HG03025 (cell line): ENCODE measurements around the gene CALR.
"Not testable (repeated sequence)": the region's sequence is repeated elsewhere in the genome, so short reads cannot be mapped to it uniquely, and the experiment has no call there.

Experiments
- ATAC-seq: cut with Tn5 transposase; IDR thresholded peaks from one replicate; pipeline ENCODE4 v1.9.1; 2021; ENCODE audit warnings: mild to moderate bottlenecking, moderate library complexity; ENCODE audit not compliant: unreplicated experiment, low FRiP score

Gene CALR

GRCh38 chr19:12937927-12938778, at the start of gene CALR:
CALR (plus strand) TSS chr19:12938609; CDS start chr19:12938680, 71 bp downstream.
- peak; percentile 82 for ATAC-seq

- not testable (repeated sequence) for ATAC-seq
Measured at GRCh38 chr19:12890299-12890786, 48.1 kb upstream of the CALR start.

- peak; percentile 93 for ATAC-seq
Measured at GRCh38 chr19:12890787-12891552, 47.4 kb upstream of the CALR start, which contains the start of gene GCDH. GCDH (plus strand) TSS chr19:12891160; CDS start chr19:12891305, 145 bp downstream.

- no peak for ATAC-seq
Measured at GRCh38 chr19:12891553-12892021, 46.8 kb upstream of the CALR start.

GRCh38 chr19:12893582-12893981, 44.8 kb upstream of the CALR start:
- no peak for ATAC-seq

GRCh38 chr19:12896460-12896859, 41.9 kb upstream of the CALR start:
- ATAC-seq = no peak

- ATAC-seq = no peak
Measured at GRCh38 chr19:12899891-12900518, 38.4 kb upstream of the CALR start.

- no peak for ATAC-seq
Measured at GRCh38 chr19:12907166-12907565, 31.2 kb upstream of the CALR start.

GRCh38 chr19:12912571-12912970, 25.8 kb upstream of the CALR start:
- ATAC-seq = no peak

- no peak for ATAC-seq
Measured at GRCh38 chr19:12913011-12913561, 25.3 kb upstream of the CALR start.

- ATAC-seq = no peak
Measured at GRCh38 chr19:12913851-12914690, 24.3 kb upstream of the CALR start.

- not testable (repeated sequence) for ATAC-seq
Measured at GRCh38 chr19:12915860-12916259, 22.5 kb upstream of the CALR start.

GRCh38 chr19:12918253-12918652, 20.2 kb upstream of the CALR start:
- no peak for ATAC-seq

- no peak for ATAC-seq
Measured at GRCh38 chr19:12921047-12921446, 17.4 kb upstream of the CALR start.

GRCh38 chr19:12922959-12923358, 15.4 kb upstream of the CALR start:
- ATAC-seq = no peak

GRCh38 chr19:12924621-12925310, 13.6 kb upstream of the CALR start:
- ATAC-seq = no peak

GRCh38 chr19:12930002-12930645, 8.3 kb upstream of the CALR start:
- no peak for ATAC-seq
